H1 (cell line): ENCODE measurements around the gene SMAD7. TPM values are rescaled to one million over a fixed set of nuclear protein-coding genes. Genes with fewer than 3 reads are reported as not detected.

ENCODE experiments used
- CTCF ChIA-PET: fragments of 300-600 bp; sonication (Branson Sonifier 250); formaldehyde crosslinking; loops from one replicate; lab custom pipeline; 2021; ENCODE audit not compliant: partially characterized antibody; lab: Charles Lee
- POLR2A ChIA-PET: fragments of 300-600 bp; sonication (Branson Sonifier 250); formaldehyde crosslinking; loops from one replicate; lab custom pipeline; 2021; ENCODE audit warnings: inconsistent platforms; ENCODE audit not compliant: partially characterized antibody; lab: Charles Lee
- DNase-seq, 2 experiments: peaks; one replicate each; pipeline versions ENCODE4 v3.0.0 to v3.0.0-alpha.2; 2010 to 2022; ENCODE audit warnings: low spot score in 2 of 2, low read depth in 1 of 2, mixed read lengths in 1 of 2
- FAIRE-seq: peaks from 2 replicates; lab custom pipeline; 2011; peaks lifted over from hg19 to GRCh38; lab: Jason Lieb, UNC
- H2AFZ ChIP-seq: 2 replicates; pipeline ENCODE4 v1.8.1; 2012; ENCODE audit warnings: low read length, inconsistent platforms
- H2AK5ac ChIP-seq: 2 replicates; pipeline ENCODE4 v1.6.1; 2013; ENCODE audit warnings: low read depth, low read length
- H2BK120ac ChIP-seq: replicated peaks from 2 replicates; pipeline ENCODE3; 2013; ENCODE audit warnings: low read depth, low read length, inconsistent platforms
- H2BK12ac ChIP-seq: 2 replicates; pipeline ENCODE4 v1.6.1; 2013; ENCODE audit warnings: low read depth, low read length
- H2BK15ac ChIP-seq: 2 replicates; pipeline ENCODE4 v1.6.1; 2013; ENCODE audit warnings: low read length
- H2BK20ac ChIP-seq: 2 replicates; pipeline ENCODE4 v1.6.1; 2013; ENCODE audit warnings: low read length
- H2BK5ac ChIP-seq: 2 replicates; pipeline ENCODE4 v1.6.1; 2013; ENCODE audit warnings: low read depth, low read length
- H3K14ac ChIP-seq: 2 replicates; pipeline ENCODE4 v1.6.1; 2013; ENCODE audit warnings: inconsistent platforms; ENCODE audit not compliant: insufficient read length
- H3K18ac ChIP-seq: 2 replicates; pipeline ENCODE4 v1.6.1; 2013; ENCODE audit warnings: low read length; ENCODE audit errors: extremely low read depth
- H3K23ac ChIP-seq: 2 replicates; pipeline ENCODE4 v1.6.1; 2013; ENCODE audit warnings: inconsistent platforms; ENCODE audit not compliant: insufficient read length
- H3K23me2 ChIP-seq: 2 replicates; pipeline ENCODE4 v1.6.1; 2013; ENCODE audit warnings: low read depth, low read length
- H3K27ac ChIP-seq: 2 replicates; pipeline ENCODE4 v1.6.1; 2011; ENCODE audit warnings: low read depth, low read length, inconsistent platforms
- H3K27me3 ChIP-seq, 4 experiments: replicated peaks in 1 of 4; 1 replicate in 1 of 4; 2 replicates in 3 of 4; pipeline versions ENCODE4 v1.6.1 to v1.8.1; 2011 to 2013; ENCODE audit warnings: low read length in 3 of 4, mild to moderate bottlenecking in 3 of 4, inconsistent platforms in 2 of 4, mixed read lengths in 2 of 4, moderate library complexity in 1 of 4; ENCODE audit not compliant: control insufficient read depth in 3 of 4, insufficient read depth in 3 of 4; ENCODE audit errors: extremely low read depth in 1 of 4
- H3K36me3 ChIP-seq, 4 experiments: 2 replicates each; pipeline versions ENCODE4 v1.6.1 to v1.8.1; 2011 to 2013; ENCODE audit warnings: mild to moderate bottlenecking in 4 of 4, low read length in 3 of 4, moderate library complexity in 2 of 4, control low read depth in 1 of 4, inconsistent platforms in 1 of 4; ENCODE audit not compliant: insufficient read depth in 4 of 4, control insufficient read depth in 2 of 4
- H3K4ac ChIP-seq: replicated peaks from 2 replicates; pipeline ENCODE3; 2013; ENCODE audit warnings: low read length, low read depth, mixed read lengths, inconsistent platforms; ENCODE audit not compliant: insufficient read length
- H3K4me1 ChIP-seq, 4 experiments: replicated peaks in 1 of 4; 1 replicate in 1 of 4; 2 replicates in 3 of 4; pipeline versions ENCODE4 v1.6.1 to v1.8.1; 2011 to 2013; ENCODE audit warnings: low read length in 3 of 4, inconsistent platforms in 2 of 4, mixed read lengths in 1 of 4; ENCODE audit not compliant: insufficient read depth in 4 of 4, control insufficient read depth in 3 of 4
- H3K4me2 ChIP-seq, 2 experiments: 2 replicates each; pipeline versions ENCODE4 v1.6.1 to v1.8.1; 2011 to 2013; ENCODE audit warnings: low read depth in 2 of 2, low read length in 2 of 2, control low read depth in 1 of 2, inconsistent platforms in 1 of 2, mild to moderate bottlenecking in 1 of 2; ENCODE audit not compliant: insufficient read depth in 1 of 2
- H3K4me3 ChIP-seq, 4 experiments: fragments of 200-600, 300-600 bp in 1 of 4; sonication (generic), shearing (Covaris generic), sonication (Bioruptor Twin) in 1 of 4; 2 replicates each; pipeline versions ENCODE4 v1.5.1 to v1.8.1; 2011 to 2016; ENCODE audit warnings: low read length in 4 of 4, low read depth in 3 of 4, control low read depth in 2 of 4, inconsistent platforms in 2 of 4, mild to moderate bottlenecking in 2 of 4, mixed read lengths in 1 of 4, moderate library complexity in 1 of 4; ENCODE audit not compliant: insufficient read depth in 2 of 4; ENCODE audit errors: extremely low read depth in 1 of 4
- H3K56ac ChIP-seq: replicated peaks from 2 replicates; pipeline ENCODE3; 2013; ENCODE audit warnings: low read depth, mild to moderate bottlenecking, mixed read lengths, low read length, inconsistent platforms; ENCODE audit not compliant: insufficient read length
- H3K79me1 ChIP-seq: 2 replicates; pipeline ENCODE4 v1.6.1; 2013; ENCODE audit warnings: low read depth, low read length, control low read depth
- H3K79me2 ChIP-seq, 2 experiments: 2 replicates each; pipeline versions ENCODE4 v1.6.1 to v1.8.1; 2012 to 2013; ENCODE audit warnings: low read length in 2 of 2, mild to moderate bottlenecking in 2 of 2, inconsistent platforms in 1 of 2; ENCODE audit not compliant: insufficient read depth in 2 of 2, control insufficient read depth in 1 of 2
- H3K9ac ChIP-seq, 4 experiments: replicated peaks in 1 of 4; 1 replicate in 1 of 4; 2 replicates in 3 of 4; pipeline versions ENCODE4 v1.6.1 to v1.8.1; 2011 to 2013; ENCODE audit warnings: low read depth in 3 of 4, low read length in 3 of 4, control low read depth in 2 of 4, mild to moderate bottlenecking in 2 of 4, moderate library complexity in 2 of 4, inconsistent platforms in 1 of 4; ENCODE audit errors: extremely low read depth in 1 of 4
- H3K9me3 ChIP-seq, 2 experiments: 2 replicates each; pipeline versions ENCODE4 v1.6.1 to v1.8.1; 2012 to 2013; ENCODE audit warnings: mild to moderate bottlenecking in 2 of 2, moderate library complexity in 2 of 2, control low read depth in 1 of 2, inconsistent platforms in 1 of 2, low read depth in 1 of 2, low read length in 1 of 2, mixed read lengths in 1 of 2; ENCODE audit not compliant: insufficient read depth in 2 of 2
- H4K20me1 ChIP-seq, 2 experiments: replicated peaks in 1 of 2; 2 replicates each; pipeline versions ENCODE3 to v1.8.1; 2011 to 2013; ENCODE audit warnings: inconsistent platforms in 2 of 2, low read length in 2 of 2, mild to moderate bottlenecking in 1 of 2; ENCODE audit not compliant: insufficient read depth in 2 of 2, control insufficient read depth in 1 of 2
- H4K5ac ChIP-seq: 2 replicates; pipeline ENCODE4 v1.6.1; 2013; ENCODE audit warnings: low read length, low read depth, mixed read lengths, inconsistent platforms; ENCODE audit not compliant: insufficient read length
- H4K8ac ChIP-seq: 2 replicates; pipeline ENCODE4 v1.8.0; 2013; ENCODE audit warnings: mild to moderate bottlenecking, moderate library complexity, low read length, inconsistent platforms; ENCODE audit not compliant: insufficient read depth; ENCODE audit errors: extremely low read depth
- H4K91ac ChIP-seq: replicated peaks from 2 replicates; pipeline ENCODE3; 2013; ENCODE audit warnings: low read length, mixed read lengths, inconsistent platforms; ENCODE audit not compliant: insufficient read length
- ASH2L ChIP-seq: fragments of 200-600, 300-600 bp; sonication (generic); IDR thresholded peaks from one replicate; pipeline ENCODE4 v1.7.1; 2017; ENCODE audit warnings: low read length
- BRCA1 ChIP-seq: IDR thresholded peaks from 2 replicates; pipeline ENCODE4 v1.6.1; 2012; ENCODE audit warnings: low read depth, low read length, improper control_type of control experiment
- GABPA ChIP-seq: IDR thresholded peaks from 2 replicates; pipeline ENCODE4 v1.6.1; 2011; ENCODE audit warnings: mild to moderate bottlenecking, low read length, moderate library complexity, borderline replicate concordance; ENCODE audit not compliant: insufficient read depth
- JUND ChIP-seq: IDR thresholded peaks from 2 replicates; pipeline ENCODE4 v1.6.1; 2011; ENCODE audit warnings: mild to moderate bottlenecking, improper control_type of control experiment, low read length
- KDM1A ChIP-seq: fragments of 200-600, 300-600 bp; sonication (generic); IDR thresholded peaks from 2 replicates; pipeline ENCODE4 v1.7.1; 2016; ENCODE audit warnings: mild to moderate bottlenecking, low read length, borderline replicate concordance
- KDM5A ChIP-seq: fragments of 200-600 bp; IDR thresholded peaks from 2 replicates; pipeline ENCODE4 v1.7.1; 2012; ENCODE audit warnings: mild to moderate bottlenecking, low read length, inconsistent platforms, mixed read lengths
- PHF8 ChIP-seq: fragments of 200-600 bp; sonication (generic); conservative IDR thresholded peaks from 2 replicates; pipeline ENCODE4 v1.7.1; 2012; ENCODE audit warnings: low read depth, mild to moderate bottlenecking, inconsistent platforms, low read length, moderate library complexity
- POLR2AphosphoS5 ChIP-seq: IDR thresholded peaks from 2 replicates; pipeline ENCODE4 v1.6.1; 2011; ENCODE audit warnings: low read depth, low read length
- POU5F1 ChIP-seq: IDR thresholded peaks from 2 replicates; pipeline ENCODE4 v1.6.1; 2011; ENCODE audit warnings: low read depth, mild to moderate bottlenecking, low read length, moderate library complexity
- RNF2 ChIP-seq: fragments of 200-900, 300-1000 bp; sonication (generic); IDR thresholded peaks from 2 replicates; pipeline ENCODE4 v1.7.1; 2016; ENCODE audit warnings: borderline replicate concordance, low read depth, mild to moderate bottlenecking, antibody characterized with exemption, low read length; ENCODE audit not compliant: poor library complexity, severe bottlenecking; ENCODE audit errors: missing control alignments
- SIX5 ChIP-seq: IDR thresholded peaks from 2 replicates; pipeline ENCODE4 v1.6.1; 2011; ENCODE audit warnings: mild to moderate bottlenecking, low read depth, low read length
- SP1 ChIP-seq: IDR thresholded peaks from 2 replicates; pipeline ENCODE4 v1.6.1; 2011; ENCODE audit warnings: low read depth, low read length
- WGBS, 2 experiments: shearing (Covaris generic) in 1 of 2; methylation state at CpG; one replicate each; pipeline versions ENCODE4 v1.1.6 to v1.1.7; 2013 to 2015; ENCODE audit warnings: low lambda C conversion rate in 2 of 2, mixed read lengths in 2 of 2, inconsistent platforms in 1 of 2, low coverage in 1 of 2, missing lambda C conversion rate in 1 of 2; ENCODE audit not compliant: insufficient replicate concordance in 2 of 2, insufficient coverage in 1 of 2, insufficient read length in 1 of 2; ENCODE audit errors: extremely low coverage in 1 of 2, missing lambda C conversion rate in 1 of 2; 5-methylcytosine and 5-hydroxymethylcytosine counted together
- polyA plus RNA-seq, 7 experiments: library from polyadenylated mRNA; depleted of rRNA in 3 of 7; stranded (reverse) in 5 of 7; unstranded in 2 of 7; fragments of >200 nt in 5 of 7; fragments of 200-250 nt in 2 of 7; gene quantifications; 1 replicate in 5 of 7; 2 replicates in 1 of 7; 4 replicates in 1 of 7; pipeline versions ENCODE4 v1.2.1 to v1.2.3, GENCODE V29; 2011 to 2013; ENCODE audit warnings: missing spikeins in 2 of 7, mixed read lengths in 2 of 7
- total RNA-seq: library from RNA; stranded (reverse); fragmentation: NEBNext Ultra II Directional; extraction: Animal tissue kit (Norgen Biotek cat#: 25700); gene quantifications from 2 replicates; pipeline ENCODE4 v1.2.1, GENCODE V29; 2021

Gene SMAD7
- total and polyA plus RNA-seq, 2 of the 8 experiments (the other 6 are each of a cell fraction or from before 2014, with no cell fraction given) = 6.5 to 15.5 TPM

DNA sequence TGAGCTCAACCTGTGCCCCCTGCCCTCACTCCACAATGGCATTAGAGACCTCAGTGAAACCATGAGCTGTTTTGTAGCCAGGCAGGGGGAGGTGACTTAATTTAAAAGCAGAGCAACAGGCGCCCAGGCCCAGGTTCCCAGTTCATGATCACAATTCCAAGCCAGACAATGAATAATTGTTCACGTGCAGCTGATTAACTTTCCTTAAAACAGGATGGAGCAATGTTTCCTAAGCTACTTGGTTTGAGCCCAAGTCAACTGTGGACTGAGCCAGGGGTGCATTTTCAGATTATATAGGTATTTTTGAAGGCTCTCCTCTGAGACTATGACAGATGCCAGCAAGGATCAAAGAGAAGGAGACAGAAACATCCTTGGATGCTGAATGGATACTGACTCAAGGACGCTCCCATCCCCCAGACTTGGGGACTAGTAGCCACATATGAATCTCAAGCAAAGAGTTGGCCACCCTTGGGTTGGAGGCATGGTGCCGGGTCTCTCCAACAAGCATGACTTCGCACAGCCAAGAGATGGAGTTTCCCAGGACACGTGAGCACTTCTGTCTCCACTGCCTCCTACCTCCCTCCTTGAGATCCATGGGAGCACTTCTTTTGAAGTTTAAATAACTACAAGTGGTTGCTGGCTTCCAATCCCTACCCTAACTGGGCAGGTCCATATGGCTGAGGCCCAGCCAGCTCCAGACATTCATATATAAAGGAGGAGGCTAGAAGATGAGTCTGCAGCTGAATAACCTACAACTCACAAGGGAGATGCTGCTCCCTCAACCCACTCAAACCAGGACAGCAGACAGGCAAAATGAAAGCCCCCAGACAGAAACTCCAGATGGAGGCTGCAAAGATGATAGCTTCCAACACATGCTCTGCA lies 12.7 kb downstream of the SMAD7 start:
- H3K27ac ChIP-seq = no peak overlapping the region
- POLR2A ChIA-PET = interaction anchor here (0.6 to 2.1 kb wide), 9 partner anchors 9 to 76 kb away, joined by 3 to 12 read pairs (median 3); no protein-coding TSS in a partner anchor
- peak overlapping the region; percentile 1; the same call in 1 of the 2 replicates for H3K18ac ChIP-seq
- TF ChIP-seq POLR2AphosphoS5 = no peak
- no peak for TF ChIP-seq ASH2L
- TF ChIP-seq GABPA = no peak
- TF ChIP-seq RNF2 = no peak
- TF ChIP-seq KDM5A = no peak
- no peak for TF ChIP-seq POU5F1
- TF ChIP-seq PHF8 = no peak
- TF ChIP-seq SIX5 = no peak
- no peak for TF ChIP-seq SP1
- no peak for TF ChIP-seq KDM1A
- no peak for TF ChIP-seq BRCA1
- no peak for TF ChIP-seq JUND

More for the DNA sequence above, 12.7 kb downstream of the SMAD7 start:
- H4K8ac ChIP-seq = no peak overlapping the region
- no peak overlapping the region for H3K23ac ChIP-seq
- no peak overlapping the region for H2BK12ac ChIP-seq
- H2BK5ac ChIP-seq = peak overlapping the region; percentile 31; the same call in 1 of the 2 replicates
- H4K91ac ChIP-seq = no peak overlapping the region
- H3K9me3 ChIP-seq = no peaks in the 10 kb centered on the region
- H3K56ac ChIP-seq = no peak overlapping the region
- 85% methylated on average over 6 of the region's 6 CpGs; no CpG with 5 or more reads in 1 of the 2 experiments for WGBS, 2 experiments
- H3K79me2 ChIP-seq = peaks cover 20 to 86% of the 10 kb centered on the region in 2 experiments
- H3K9ac ChIP-seq = no peak overlapping the region
- H3K4me1 ChIP-seq = peaks cover 15 to 56% (median 34%) of the 10 kb centered on the region in 4 experiments
- H3K4me2 ChIP-seq = peak overlapping the region in 1 of 2 experiments; percentile 83; a peak in 1 of 4 replicates
- H3K79me1 ChIP-seq = peaks cover 7% of the 10 kb centered on the region
- no peaks in the 10 kb centered on the region; a peak in 1 of 8 replicates for H3K36me3 ChIP-seq
- H4K20me1 ChIP-seq = peaks cover 0 to 21% of the 10 kb centered on the region in 2 experiments
- H3K27me3 ChIP-seq = no peaks in the 10 kb centered on the region
- H4K5ac ChIP-seq = no peak overlapping the region
- H2BK15ac ChIP-seq = no peak overlapping the region
- no peak overlapping the region for H2AFZ ChIP-seq
- DNase-seq (no peak), FAIRE-seq (no peak)
- H2AK5ac ChIP-seq = 0 out of 2 replicates have a peak overlapping the region, but pooled peaks have one; percentile 49
- H3K14ac ChIP-seq = no peak overlapping the region
- H2BK20ac ChIP-seq = no peak overlapping the region
- H2BK120ac ChIP-seq = no peak overlapping the region
- no peaks in the 10 kb centered on the region for H3K23me2 ChIP-seq
- no peak overlapping the region for H3K4ac ChIP-seq
- CTCF ChIA-PET = interaction anchor here (0.7 to 2.4 kb wide), 23 partner anchors 9 to 897 kb away, joined by 3 to 11 read pairs (median 4); no protein-coding TSS in a partner anchor
- H3K4me3 ChIP-seq = no peak overlapping the region
